ENCODE measurements around the gene AGK. TPM values are rescaled to one million over a fixed set of nuclear protein-coding genes. Genes with fewer than 3 reads are reported as not detected.
"Not testable (repeated sequence)": the region's sequence is repeated elsewhere in the genome, so short reads cannot be mapped to it uniquely, and the experiment has no call there.

Gene AGK
- polyA plus RNA-seq, 6 donors from 2014 or later, result 16.5 to 25.1 (median 18.1) TPM

- H3K4me1 Mint-ChIP-seq, result peaks cover 8 to 15% (median 14%) of the 10 kb centered on the region in 3 donors
- H3K36me3 Mint-ChIP-seq; H3K9me3 Mint-ChIP-seq; DNase-seq; H3K4me3 Mint-ChIP-seq; H3K27me3 Mint-ChIP-seq; ATAC-seq (ENCODE audit: low read depth in 2 of 2): not testable (repeated sequence)
- peak overlapping the region in 3 of 6 donors; percentile 91 to 94 (median 91) for H3K27ac Mint-ChIP-seq
Observed at GRCh38 chr7:141647701-141648100, 96.5 kb downstream of the AGK start.

GRCh38 chr7:141648276-141649114, 97.3 kb downstream of the AGK start:
- DNase-seq (no peak), ATAC-seq (ENCODE audit: low read depth in 2 of 2) (no peak)
- no peaks in the 10 kb centered on the region for H3K36me3 Mint-ChIP-seq
- no peaks in the 10 kb centered on the region for H3K27me3 Mint-ChIP-seq
- H3K4me1 Mint-ChIP-seq, result peaks cover 8 to 15% (median 14%) of the 10 kb centered on the region in 3 donors
- no peak overlapping the region for H3K4me3 Mint-ChIP-seq
- peak overlapping the region; percentile 50 to 94 (median 91) for H3K27ac Mint-ChIP-seq
- H3K9me3 Mint-ChIP-seq, result no peaks in the 10 kb centered on the region

- DNase-seq (peak; percentile 7), ATAC-seq (ENCODE audit: low read depth in 2 of 2) (peak; percentile 66 to 76)
- H3K9me3 Mint-ChIP-seq, result no peaks in the 10 kb centered on the region
- no peaks in the 10 kb centered on the region for H3K36me3 Mint-ChIP-seq
- H3K4me1 Mint-ChIP-seq, result peaks cover 8 to 16% (median 14%) of the 10 kb centered on the region in 3 donors
- peak overlapping the region; percentile 50 to 94 (median 82) for H3K27ac Mint-ChIP-seq
- peak overlapping the region in 2 of 8 donors; percentile 10 to 65 for H3K4me3 Mint-ChIP-seq
- H3K27me3 Mint-ChIP-seq, result no peaks in the 10 kb centered on the region
Observed at GRCh38 chr7:141649137-141649864, 98.1 kb downstream of the AGK start.

GRCh38 chr7:141649865-141650634, 98.8 kb downstream of the AGK start:
- Mint-ChIP-seq H3K27ac (peak overlapping the region; percentile 50 to 94 (median 78)), H3K4me1 (peaks cover 15 to 22% (median 17%) of the 10 kb centered on the region in 3 donors), H3K27me3 (no peaks in the 10 kb centered on the region), H3K9me3 (no peaks in the 10 kb centered on the region), H3K36me3 (no peaks in the 10 kb centered on the region), H3K4me3 (peak overlapping the region in 2 of 8 donors; percentile 10 to 65)
- DNase-seq (no peak), ATAC-seq (ENCODE audit: low read depth in 2 of 2) (peak; percentile 63 to 75)

GRCh38 chr7:141651417-141651816, 100.2 kb downstream of the AGK start:
- DNase-seq, result no peak
- ATAC-seq (ENCODE audit: low read depth in 2 of 2), result no peak
- Mint-ChIP-seq H3K4me3 (no peak overlapping the region), H3K36me3 (no peaks in the 10 kb centered on the region), H3K9me3 (no peaks in the 10 kb centered on the region), H3K4me1 (peaks cover 15 to 22% (median 17%) of the 10 kb centered on the region in 3 donors), H3K27me3 (no peaks in the 10 kb centered on the region), H3K27ac (peak overlapping the region in 4 of 6 donors; percentile 6 to 42 (median 23))

- Mint-ChIP-seq H3K36me3 (no peaks in the 10 kb centered on the region), H3K27me3 (no peaks in the 10 kb centered on the region), H3K9me3 (no peaks in the 10 kb centered on the region), H3K27ac (peak overlapping the region in 3 of 6 donors; percentile 6 to 53 (median 25)), H3K4me1 (peaks cover 15 to 17% (median 16%) of the 10 kb centered on the region in 3 donors), H3K4me3 (no peak overlapping the region)
- no peak for DNase-seq
- no peak for ATAC-seq (ENCODE audit: low read depth in 2 of 2)
Observed at GRCh38 chr7:141652691-141653090, 101.5 kb downstream of the AGK start.

GRCh38 chr7:141654551-141654950, 103.3 kb downstream of the AGK start:
- no peaks in the 10 kb centered on the region for H3K36me3 Mint-ChIP-seq
- peak overlapping the region in 3 of 6 donors; percentile 57 to 90 (median 81) for H3K27ac Mint-ChIP-seq
- peaks cover 9 to 14% (median 12%) of the 10 kb centered on the region in 3 donors for H3K4me1 Mint-ChIP-seq
- ATAC-seq (ENCODE audit: low read depth in 2 of 2) (peak; percentile 66 to 91), DNase-seq (peak; percentile 53)
- no peaks in the 10 kb centered on the region for H3K9me3 Mint-ChIP-seq
- no peaks in the 10 kb centered on the region for H3K27me3 Mint-ChIP-seq
- H3K4me3 Mint-ChIP-seq, result no peak overlapping the region

- DNase-seq (no peak), ATAC-seq (ENCODE audit: low read depth in 2 of 2) (no peak)
- Mint-ChIP-seq H3K4me1 (peaks cover 5 to 10% (median 10%) of the 10 kb centered on the region in 3 donors), H3K36me3 (peaks cover 0 to 10% of the 10 kb centered on the region in 2 donors), H3K9me3 (no peaks in the 10 kb centered on the region), H3K27me3 (no peaks in the 10 kb centered on the region), H3K4me3 (no peak overlapping the region), H3K27ac (peak overlapping the region in 5 of 6 donors; percentile 29 to 61 (median 56))
Observed at GRCh38 chr7:141659501-141659900, 108.3 kb downstream of the AGK start.

- Mint-ChIP-seq H3K4me1 (peaks cover 0 to 8% (median 6%) of the 10 kb centered on the region in 3 donors), H3K9me3 (no peaks in the 10 kb centered on the region), H3K27ac (peak overlapping the region in 5 of 6 donors; percentile 6 to 61 (median 32)), H3K36me3 (peaks cover 0 to 10% of the 10 kb centered on the region in 2 donors), H3K27me3 (no peaks in the 10 kb centered on the region), H3K4me3 (no peak overlapping the region)
- no peak for ATAC-seq (ENCODE audit: low read depth in 2 of 2)
- no peak for DNase-seq
Observed at GRCh38 chr7:141660259-141660658, 109.0 kb downstream of the AGK start.

GRCh38 chr7:141663081-141663849, 112.1 kb downstream of the AGK start:
- H3K36me3 Mint-ChIP-seq, result peaks cover 9 to 10% of the 10 kb centered on the region in 2 donors
- H3K4me3 Mint-ChIP-seq, result no peak overlapping the region
- H3K4me1 Mint-ChIP-seq, result peaks cover 0 to 8% (median 6%) of the 10 kb centered on the region in 3 donors
- DNase-seq, result no peak
- no peak for ATAC-seq (ENCODE audit: low read depth in 2 of 2)
- H3K9me3 Mint-ChIP-seq, result no peaks in the 10 kb centered on the region
- peak overlapping the region in 4 of 6 donors; percentile 45 to 78 (median 74) for H3K27ac Mint-ChIP-seq
- H3K27me3 Mint-ChIP-seq, result no peaks in the 10 kb centered on the region

GRCh38 chr7:141664450-141664849, 113.2 kb downstream of the AGK start:
- ATAC-seq (ENCODE audit: low read depth in 2 of 2) (no peak), DNase-seq (no peak)
- peaks cover 0 to 8% (median 6%) of the 10 kb centered on the region in 3 donors for H3K4me1 Mint-ChIP-seq
- peaks cover 9 to 10% of the 10 kb centered on the region in 2 donors for H3K36me3 Mint-ChIP-seq
- H3K9me3 Mint-ChIP-seq, result no peaks in the 10 kb centered on the region
- H3K27me3 Mint-ChIP-seq, result no peaks in the 10 kb centered on the region
- H3K27ac Mint-ChIP-seq, result peak overlapping the region in 5 of 6 donors; percentile 12 to 57 (median 45)
- H3K4me3 Mint-ChIP-seq, result no peak overlapping the region
